NCI-H524 (cell line): ENCODE results near the gene STT3B.
"Not testable (repeated sequence)": the region's sequence is repeated elsewhere in the genome, so short reads cannot be mapped to it uniquely, and the experiment has no call there.

ENCODE experiments used
- DNase-seq, 2 experiments: peaks; one replicate each; lab custom pipeline; 2025; lab: John Stamatoyannopoulos, UW

Gene STT3B

DNA sequence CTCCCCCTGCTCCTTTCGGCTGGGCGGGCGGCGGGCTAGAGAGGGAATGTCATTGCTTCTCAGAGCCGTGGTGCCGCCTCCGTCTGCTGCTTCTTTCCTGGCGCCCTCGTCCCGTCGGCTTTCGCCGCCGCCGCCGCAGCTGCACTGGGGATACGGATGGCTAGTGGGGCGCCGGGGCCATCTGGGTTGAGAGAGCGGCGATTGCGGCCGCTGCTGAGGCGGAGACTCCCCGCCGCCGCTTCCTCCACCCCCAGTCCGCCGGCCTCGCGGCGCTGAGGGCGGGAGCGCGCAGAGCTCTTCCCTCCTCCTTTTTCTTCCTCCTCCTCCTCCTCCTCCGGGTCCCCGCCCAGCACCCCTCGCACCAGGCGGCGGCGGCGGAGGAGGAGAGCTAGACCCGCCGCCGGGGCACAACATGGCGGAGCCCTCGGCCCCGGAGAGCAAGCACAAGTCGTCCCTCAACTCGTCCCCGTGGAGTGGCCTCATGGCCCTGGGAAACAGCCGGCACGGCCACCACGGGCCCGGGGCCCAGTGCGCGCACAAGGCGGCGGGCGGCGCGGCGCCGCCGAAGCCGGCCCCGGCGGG lies at the start of gene STT3B:
Gene STT3B, plus strand, starts transcription at position 339 of the 582 bp plus-strand sequence. Its CDS starts 74 bp downstream, at position 413.
- peak; percentile 52 to 77 for DNase-seq

DNA sequence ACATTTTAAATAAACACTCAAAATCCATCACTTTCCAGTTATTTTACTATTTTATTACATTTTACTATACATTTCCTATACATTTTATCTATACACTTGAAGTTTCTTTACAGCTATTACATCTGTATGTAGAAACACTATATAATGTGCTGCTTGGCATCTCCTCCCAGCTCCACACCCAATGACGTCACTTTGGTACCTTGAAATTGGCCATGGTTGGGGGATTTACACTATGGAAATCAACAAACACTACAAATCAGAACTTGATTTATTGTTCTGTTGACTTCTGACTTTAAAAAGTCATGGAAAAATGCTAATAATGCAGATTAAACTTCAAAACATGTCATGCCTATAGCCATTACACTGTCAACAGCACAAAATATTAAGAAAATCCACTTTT lies 48.9 kb upstream of the STT3B start:
- DNase-seq, result no peak

- no peak for DNase-seq
These were observed 47.5 kb upstream of the STT3B start for GRCh38 chr3:31485196-31485595.

DNA sequence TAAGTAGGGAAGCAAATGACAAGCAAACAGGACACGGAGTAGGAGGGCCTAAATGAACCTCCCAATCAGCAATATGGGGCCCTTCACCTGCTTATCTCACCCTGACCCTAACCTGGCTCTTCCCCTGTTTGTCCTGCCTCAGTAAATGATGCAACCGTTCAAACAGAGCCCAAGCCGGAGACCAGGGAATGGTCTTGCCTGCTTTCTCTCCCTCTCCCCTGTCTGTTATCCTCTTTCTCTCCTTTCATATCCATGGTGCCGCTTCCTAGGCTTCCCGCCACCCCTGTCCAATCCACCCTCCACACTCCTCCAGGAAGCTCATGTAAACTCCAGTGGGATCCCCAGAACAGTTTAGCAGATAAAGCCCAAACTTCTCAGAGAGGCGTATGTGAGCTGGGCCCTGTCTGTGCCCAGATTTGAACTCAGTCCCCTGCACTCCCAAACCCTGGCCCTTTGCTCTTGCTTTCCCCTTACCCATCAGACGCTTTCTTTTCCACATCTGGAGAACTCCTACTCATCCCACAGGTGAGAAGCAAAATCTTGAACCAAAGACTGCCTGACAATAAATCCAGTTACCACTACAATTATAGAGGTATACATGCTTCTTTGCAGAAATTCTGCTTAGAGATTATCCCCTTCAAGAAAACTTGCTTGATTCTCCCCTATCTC lies 45.7 kb upstream of the STT3B start:
- no peak for DNase-seq

- no peak for DNase-seq
These were observed 44.2 kb upstream of the STT3B start for GRCh38 chr3:31488475-31489017.

GRCh38 chr3:31490502-31490901 lies 42.2 kb upstream of the STT3B start:
- DNase-seq, result no peak

DNA sequence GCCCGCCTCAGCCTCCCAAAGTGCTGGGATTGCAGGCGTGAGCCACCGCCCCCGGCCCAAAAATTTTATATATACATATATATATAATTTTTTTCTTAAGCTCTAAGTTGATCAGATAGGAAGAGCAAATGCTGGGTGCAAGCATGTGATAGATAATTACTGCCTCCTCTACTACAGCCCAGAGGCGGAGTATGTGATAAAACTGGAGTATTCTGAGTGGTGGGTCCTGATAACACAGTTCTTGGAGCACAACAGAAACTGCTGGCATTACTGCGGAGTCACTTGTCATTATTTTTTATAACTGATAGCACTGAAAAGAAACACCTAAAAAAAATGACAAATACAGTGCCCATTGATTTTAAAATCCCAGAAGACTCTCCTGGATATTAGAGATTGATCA lies 41.1 kb upstream of the STT3B start:
- no peak for DNase-seq

- DNase-seq, result no peak
These were observed 39.6 kb upstream of the STT3B start for GRCh38 chr3:31493149-31493548.

DNA sequence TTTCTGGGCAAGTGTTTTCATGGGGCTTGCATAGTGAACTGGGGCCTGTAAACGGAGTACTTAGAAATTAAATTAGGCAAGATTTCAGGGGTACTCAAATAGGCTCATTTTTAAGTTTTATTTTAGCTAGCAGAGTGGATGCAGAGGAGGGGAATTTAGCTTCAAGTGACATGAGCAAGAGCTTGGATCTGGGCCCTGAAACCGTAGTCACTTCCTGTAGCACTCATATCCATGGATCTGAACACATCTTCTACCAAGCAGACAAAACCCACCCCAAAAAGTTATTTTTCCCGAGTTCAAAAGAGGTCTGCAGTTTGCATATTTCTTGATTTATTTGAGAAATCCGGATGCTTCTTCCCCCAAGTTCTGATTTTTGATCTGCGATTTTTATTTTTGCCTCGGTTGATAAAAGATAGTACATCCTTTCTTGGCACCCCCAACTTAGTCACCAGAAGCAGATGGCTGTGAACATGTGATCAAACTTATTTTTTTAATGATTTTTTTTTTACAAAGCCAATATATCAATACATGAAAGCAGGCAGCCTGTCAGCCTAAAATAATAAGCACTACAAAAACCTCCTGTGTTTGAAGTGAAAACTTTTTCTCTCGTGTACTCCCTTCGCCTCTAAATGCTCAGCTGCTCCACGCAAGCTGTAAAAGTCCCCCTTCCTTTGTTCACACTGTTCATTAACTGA lies 36.6 kb upstream of the STT3B start:
- no peak for DNase-seq

DNA sequence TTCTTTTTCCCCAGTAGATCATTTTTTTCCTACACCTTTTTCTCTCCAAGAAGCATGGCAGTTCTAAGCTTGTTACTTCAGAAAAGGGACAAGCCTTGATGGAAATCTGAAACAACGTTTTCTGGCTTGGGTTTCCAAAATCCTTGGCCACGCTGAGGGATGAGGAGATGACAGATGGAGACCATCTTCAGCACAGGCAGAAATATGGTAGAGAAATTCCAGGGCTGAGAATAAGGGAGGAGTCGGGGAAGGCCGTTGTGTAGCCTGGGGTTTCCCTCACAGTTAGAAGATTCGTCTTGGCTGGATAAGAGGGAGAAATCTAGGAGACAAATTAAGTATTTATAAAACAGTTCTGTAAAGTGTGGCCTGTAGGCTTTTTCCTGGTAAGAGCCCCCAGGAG lies 33.9 kb upstream of the STT3B start:
- no peak for DNase-seq

DNA sequence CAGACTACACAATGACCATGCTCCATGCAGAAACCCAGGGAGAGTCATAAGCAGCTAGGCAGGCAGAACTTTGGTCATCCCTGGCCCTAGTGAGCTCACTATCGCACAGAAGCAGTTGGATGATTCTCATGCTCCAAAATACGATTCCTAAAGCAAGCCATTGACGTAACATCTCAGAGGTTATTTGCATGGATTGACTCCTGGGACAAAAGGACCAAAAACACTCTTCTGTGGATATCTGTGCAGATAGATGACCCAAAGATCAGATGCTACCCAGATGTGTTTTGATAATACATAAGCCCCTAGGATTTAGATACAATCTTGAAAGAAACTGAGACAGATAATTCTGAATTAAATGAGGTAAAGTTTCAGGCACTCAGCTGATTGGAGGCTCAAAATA lies 33.4 kb upstream of the STT3B start:
- no peak for DNase-seq

DNA sequence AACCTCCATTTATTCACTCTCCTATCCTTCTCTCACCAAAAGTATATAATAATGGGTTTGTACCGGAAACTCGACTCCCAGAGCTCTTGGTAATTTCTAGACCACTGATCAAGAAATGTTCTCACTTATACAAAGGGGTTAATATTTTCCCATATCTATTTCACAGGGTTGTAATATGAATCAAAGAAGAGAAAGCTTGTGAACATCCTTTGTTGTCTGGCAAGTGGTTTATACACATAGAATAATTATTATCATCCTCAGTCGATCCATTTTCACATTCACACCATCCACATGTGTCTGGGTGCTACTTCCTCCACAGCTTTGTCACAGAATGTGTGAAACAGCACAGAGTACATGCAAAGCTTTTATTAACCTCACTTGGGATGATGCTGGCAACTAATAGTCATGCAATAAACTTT lies 29.9 kb upstream of the STT3B start:
- DNase-seq, result no peak

DNA sequence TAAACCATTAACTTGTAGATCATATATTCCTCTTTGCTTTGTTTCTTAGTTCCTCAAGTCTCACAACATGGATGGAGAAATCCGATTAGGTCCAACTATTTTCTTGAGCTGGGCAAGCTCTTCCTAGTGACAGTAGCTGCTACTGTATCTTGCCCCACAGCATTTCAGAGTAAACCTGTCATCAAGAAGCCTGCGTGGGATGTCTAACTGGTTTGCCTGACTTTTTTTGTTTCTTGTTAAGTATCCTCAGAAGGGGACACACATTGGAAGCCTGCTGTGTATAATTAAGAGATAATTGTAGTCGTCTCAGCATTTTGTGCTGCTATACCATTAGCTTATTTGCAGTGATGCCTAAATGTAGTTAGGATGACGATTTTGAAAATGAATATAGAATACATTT lies 29.3 kb upstream of the STT3B start:
- no peak for DNase-seq

- DNase-seq, result no peak
These were observed 28.5 kb upstream of the STT3B start for GRCh38 chr3:31504230-31504629.

GRCh38 chr3:31505371-31506048 lies 27.2 kb upstream of the STT3B start:
- DNase-seq, result no peak

GRCh38 chr3:31506515-31506914 lies 26.2 kb upstream of the STT3B start:
- not testable (repeated sequence) for DNase-seq

DNA sequence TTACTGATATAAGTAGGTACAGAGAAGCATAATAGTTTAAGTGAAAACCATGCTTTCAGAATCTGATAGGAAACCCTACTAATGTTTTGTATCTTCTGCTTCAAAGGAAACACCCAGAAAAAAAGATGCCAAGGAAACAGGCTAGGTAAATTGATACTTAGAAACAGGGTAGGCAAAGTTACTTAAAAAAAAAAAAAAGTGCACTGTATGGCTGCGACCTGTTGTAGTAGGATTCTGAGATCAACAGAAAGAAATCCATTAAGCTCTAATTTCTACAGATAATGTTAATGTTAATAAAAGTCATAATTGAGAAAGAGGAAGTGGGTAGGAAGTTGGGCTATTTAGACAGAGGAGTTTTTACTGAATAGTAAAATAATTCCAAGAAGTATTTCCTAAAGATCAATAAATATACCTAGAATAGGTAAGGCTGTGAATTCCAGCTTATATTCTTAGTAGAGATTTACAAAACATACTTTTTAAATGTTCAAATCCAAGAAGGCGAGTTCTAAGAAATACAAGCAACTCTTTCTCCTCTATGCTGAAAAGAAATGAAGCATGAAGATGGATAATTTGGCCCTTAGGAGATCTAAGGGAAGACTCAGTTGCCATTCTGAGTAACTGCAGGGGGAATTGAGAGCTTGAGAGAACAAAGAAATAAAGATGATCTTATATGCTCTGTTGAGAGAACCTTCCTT lies 24.1 kb upstream of the STT3B start:
- no peak for DNase-seq

DNA sequence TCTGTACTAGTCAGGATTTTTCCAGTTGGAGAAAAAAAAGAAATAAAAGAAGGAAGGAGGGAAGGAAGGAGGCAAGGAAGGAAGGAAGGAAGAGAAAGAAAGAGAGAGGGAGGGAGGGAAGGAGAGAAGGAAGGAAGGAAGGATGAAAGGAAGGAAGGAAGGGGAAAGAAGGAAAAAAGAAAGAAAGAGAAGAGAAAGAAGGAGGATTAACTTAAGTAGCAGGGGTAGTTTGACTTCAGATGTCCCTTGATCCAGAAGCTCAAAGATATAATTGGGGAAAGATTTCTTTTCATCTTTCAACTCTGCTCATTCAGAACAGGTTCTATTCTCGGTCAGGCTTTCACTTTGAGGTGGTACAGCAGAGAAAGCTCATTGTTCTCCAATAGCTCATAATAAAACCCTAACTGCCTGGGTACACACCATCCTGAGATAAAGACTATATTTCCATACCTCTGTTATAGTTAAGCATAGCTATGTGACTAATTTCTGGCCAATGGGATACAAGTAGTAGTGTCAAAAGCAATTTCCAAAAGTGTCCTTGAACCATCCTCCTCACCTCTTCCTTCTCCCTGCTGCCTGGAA lies 23.5 kb upstream of the STT3B start:
- DNase-seq, result no peak

DNA sequence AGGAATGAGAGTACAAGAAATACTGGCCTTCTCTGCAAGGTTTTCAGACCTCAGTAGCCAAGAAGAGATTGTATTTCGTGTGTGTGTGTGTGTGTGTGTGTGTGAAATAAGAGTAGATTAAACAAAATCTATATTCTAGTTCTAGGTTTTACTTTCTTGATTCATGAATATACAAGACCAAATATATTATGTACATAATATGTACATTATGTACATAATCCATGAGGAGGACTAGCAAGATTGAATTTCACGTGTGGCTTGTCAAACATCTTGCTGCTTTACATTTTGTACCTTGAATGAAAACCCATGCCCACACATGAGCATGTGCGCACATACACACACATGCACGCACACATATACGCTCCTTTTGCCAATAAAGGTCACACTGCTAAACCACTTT lies 18.2 kb upstream of the STT3B start:
- no peak for DNase-seq

DNA sequence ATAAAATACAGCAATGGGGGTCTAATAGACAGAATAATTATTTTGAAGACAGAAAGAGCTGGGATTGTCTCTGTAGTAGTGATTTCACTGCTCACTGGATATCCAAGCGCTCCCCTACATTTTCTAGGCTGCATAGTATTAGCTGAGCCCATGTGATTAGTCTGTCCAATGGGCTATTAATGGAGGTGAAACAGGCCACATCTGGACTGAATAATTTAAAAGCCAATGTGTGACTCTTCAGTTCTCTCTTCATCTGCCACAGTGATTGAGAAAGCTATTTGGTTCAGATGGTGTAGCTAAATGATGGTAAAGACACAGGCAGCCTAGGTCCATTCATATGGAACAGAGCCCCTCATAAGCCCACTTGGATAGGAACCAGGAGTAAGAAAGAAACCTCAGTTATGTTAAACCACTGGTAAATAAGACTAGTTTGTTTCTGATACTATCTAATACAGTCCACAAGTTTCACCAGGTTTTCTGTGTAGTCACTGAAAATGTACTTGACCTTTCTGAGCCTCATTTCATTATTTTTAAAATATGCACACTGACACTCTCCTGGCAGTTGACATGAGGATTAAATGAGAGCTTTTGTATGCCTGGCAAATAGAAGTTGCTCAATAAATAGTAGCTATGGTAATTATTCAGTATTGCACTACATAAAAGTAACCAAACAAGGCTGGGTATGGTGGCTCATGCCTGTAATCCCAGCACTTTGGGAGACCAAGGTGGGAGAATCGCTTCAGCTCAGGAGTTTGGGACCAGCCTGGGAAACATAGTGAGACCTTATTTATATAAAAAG lies 17.0 kb upstream of the STT3B start:
- DNase-seq, result no peak

DNA sequence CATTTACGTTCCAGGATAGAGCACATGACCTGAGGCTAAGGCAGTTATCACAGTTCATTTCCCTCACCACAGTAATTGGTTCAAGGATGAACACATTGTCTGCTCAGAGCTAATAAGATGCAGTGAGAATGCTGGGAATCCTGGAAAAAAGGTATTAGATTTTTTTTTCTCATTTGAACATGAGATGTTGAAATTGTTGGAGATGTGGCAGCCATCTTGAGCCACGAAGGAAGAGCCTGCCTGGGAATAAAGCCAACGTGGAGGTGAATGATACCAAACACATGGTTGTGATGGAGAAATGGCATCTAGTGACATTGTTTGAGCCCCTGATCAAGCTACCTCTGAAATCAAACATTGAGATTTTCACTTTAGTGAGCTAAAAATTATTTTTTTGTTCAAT lies 16.0 kb upstream of the STT3B start:
- DNase-seq, result no peak
